RCC 7860 (cell line): ENCODE measurements around the gene SYNDIG1.
"Not testable (repeated sequence)": the region's sequence is repeated elsewhere in the genome, so short reads cannot be mapped to it uniquely, and the experiment has no call there.

Experiments used
- DNase-seq: peaks from one replicate; pipeline ENCODE4 v3.0.0-alpha.2; 2015; ENCODE audit warnings: low spot score
- FAIRE-seq: peaks from 2 replicates; lab custom pipeline; 2012; peaks lifted over from hg19 to GRCh38; lab: Jason Lieb, UNC

The SYNDIG1 gene

DNA sequence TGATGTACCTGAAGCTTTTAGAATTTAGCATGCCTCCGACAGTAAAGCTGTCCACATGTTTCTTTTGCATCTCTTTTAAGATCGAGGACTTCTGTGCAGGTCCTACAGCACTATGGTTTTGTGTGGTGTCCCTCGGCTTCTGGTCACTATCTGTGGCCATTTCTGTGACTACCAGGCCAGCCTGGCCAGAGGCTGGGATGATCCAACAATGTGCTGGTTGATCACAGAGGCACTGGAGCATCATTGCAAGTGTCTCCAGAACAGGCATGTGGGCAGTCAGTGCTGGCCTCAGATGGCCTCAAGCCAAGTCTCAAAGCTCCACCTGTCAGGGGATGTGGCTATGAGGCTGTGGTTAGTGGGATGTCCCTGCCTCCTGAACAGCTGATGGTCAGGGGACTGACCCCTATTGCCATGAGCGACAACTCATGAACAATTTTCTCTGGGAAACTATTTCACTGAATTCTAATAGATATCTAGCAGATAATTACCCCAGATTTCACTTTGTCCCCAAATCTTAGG is 136.6 kb downstream of the SYNDIG1 start:
- DNase-seq (no peak), FAIRE-seq (no peak)

DNA sequence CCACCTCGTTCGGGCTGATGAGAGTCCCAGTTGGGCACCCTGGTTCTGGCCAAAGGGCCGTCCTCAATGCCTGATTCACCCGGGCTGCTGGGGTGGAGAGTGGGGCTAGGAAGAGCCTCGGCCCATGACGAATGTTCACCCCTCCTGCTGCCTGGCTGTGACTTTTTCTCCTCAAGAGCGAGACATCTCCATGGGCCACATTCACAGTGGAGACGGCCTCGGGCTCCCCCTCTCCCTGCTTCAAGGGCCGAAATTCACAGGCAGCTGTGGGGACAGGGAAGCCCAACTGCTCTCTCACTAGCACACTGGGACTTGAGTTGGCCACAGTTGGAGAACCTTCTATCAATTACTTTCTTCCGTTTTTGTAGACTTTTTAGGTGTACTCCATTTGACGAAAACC is 138.0 kb downstream of the SYNDIG1 start:
- FAIRE-seq (no peak), DNase-seq (no peak)

DNA sequence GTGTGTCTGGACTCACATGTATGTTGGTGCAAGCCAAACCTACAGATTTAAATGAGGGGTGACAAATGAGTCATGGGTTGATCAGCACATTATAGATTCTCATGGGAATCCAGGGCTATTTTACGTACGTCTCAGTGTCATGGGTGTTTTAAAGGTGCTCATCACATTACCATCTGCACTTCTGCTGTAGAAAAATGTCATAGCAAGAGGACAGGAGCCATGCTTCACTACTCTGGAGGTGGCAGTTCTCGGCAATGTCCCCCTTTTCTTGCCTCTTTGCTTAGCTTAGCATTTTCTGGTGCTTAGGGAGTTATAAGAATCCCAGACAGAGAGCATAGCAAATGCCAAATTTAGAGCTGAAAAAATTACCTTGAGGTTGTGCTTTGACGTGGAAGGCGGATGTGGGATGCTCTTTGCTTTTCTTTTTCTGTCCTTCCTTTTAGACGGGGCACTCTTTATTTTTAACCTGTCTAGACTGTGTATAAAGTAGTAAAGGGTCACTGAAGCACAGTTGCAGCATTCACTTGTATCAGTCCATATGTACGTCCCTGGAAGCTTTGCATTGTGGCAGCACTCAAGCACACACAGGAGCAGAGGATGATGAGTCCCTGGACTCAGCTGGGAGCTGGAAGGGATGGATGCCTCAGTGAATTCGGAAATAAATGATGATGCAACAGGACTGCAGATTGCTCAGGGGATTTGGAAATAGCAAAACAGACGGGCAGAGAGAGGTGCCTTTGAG is 139.7 kb downstream of the SYNDIG1 start:
- FAIRE-seq, result no peak
- no peak for DNase-seq

- DNase-seq, result no peak
- FAIRE-seq, result no peak
These were observed 140.3 kb downstream of the SYNDIG1 start for GRCh38 chr20:24609757-24610156.

- DNase-seq, result no peak
- no peak for FAIRE-seq
These were observed 141.1 kb downstream of the SYNDIG1 start for GRCh38 chr20:24610341-24611115.

GRCh38 chr20:24611360-24612140 is 142.1 kb downstream of the SYNDIG1 start:
- DNase-seq, result no peak
- FAIRE-seq, result no peak

DNA sequence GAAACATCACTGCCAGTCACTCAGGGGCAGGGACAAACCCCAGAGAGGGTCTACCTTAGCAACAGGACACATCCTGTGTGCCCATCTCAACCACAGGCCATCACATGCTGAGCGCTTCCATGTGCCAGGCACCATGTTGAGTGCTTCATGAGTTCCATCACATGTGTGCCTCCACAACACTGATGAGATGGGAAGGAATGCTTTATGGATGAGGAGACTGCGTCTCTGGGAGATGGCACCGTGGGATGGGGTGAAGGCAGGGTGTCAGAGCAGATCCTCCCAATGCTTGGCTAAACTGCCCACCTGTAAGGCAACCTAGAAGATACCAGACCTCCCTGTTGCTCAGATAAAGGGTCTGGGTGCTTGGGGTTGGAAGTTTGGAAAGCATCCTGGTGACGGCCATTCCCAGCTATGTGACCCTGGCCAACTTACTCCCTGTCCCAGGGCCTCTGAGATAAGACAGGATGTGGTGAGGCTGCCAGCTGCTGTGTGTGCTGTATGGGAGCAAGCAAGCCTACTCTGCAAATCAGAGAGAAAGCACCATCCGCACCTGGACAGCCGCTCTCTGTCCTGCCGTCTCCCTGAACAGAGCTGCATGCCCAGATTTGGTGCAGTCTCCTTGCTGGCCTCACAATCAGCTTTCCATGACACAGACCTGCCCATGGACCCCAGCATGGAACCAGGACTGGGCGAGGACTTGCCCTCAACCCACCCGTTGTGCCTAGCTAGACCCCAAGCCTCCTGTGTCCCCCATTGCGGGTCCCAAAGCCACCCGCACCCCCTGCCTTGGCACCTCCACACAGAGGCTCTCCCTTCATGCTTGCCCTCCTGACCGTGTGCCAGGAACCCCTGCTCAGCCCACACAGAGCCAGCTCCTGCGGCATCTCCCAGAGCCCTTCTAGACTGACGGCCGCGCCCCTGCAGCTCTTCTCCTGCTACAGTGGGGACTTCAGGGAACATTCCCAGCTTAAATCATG is 143.7 kb downstream of the SYNDIG1 start:
- no peak for FAIRE-seq
- DNase-seq, result no peak

GRCh38 chr20:24614341-24614740 is 144.9 kb downstream of the SYNDIG1 start:
- DNase-seq (no peak), FAIRE-seq (no peak)

- no peak for FAIRE-seq
- DNase-seq, result no peak
These were observed 145.9 kb downstream of the SYNDIG1 start for GRCh38 chr20:24615353-24615752.

- FAIRE-seq (no peak), DNase-seq (no peak)
These were observed 147.0 kb downstream of the SYNDIG1 start for GRCh38 chr20:24616258-24617079.

DNA sequence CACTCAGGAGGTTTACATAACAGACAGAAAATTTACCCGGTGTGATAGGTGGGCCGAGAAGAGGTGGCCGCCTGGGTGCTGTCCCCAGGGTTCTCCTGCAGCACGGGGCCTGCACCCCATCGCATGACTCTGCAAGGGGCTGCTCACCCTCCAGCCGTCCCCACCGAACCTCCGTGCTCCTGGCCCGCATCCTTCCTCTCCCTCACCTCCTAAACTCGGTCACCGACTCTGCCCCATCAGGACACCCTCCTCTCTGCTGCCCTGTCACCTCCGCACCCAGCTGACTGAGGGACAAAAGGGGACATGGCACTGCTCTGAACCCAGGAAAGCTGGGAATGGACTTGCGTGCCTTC is 147.6 kb downstream of the SYNDIG1 start:
- DNase-seq, result no peak
- no peak for FAIRE-seq

GRCh38 chr20:24617757-24618450 is 148.5 kb downstream of the SYNDIG1 start:
- DNase-seq (no peak), FAIRE-seq (no peak)

GRCh38 chr20:24618739-24619138 is 149.3 kb downstream of the SYNDIG1 start:
- FAIRE-seq (no peak), DNase-seq (no peak)

- FAIRE-seq (no peak), DNase-seq (no peak)
These were observed 149.8 kb downstream of the SYNDIG1 start for GRCh38 chr20:24619212-24619611.

- no peak for FAIRE-seq
- DNase-seq, result no peak
These were observed 151.6 kb downstream of the SYNDIG1 start for GRCh38 chr20:24620937-24621519.

DNA sequence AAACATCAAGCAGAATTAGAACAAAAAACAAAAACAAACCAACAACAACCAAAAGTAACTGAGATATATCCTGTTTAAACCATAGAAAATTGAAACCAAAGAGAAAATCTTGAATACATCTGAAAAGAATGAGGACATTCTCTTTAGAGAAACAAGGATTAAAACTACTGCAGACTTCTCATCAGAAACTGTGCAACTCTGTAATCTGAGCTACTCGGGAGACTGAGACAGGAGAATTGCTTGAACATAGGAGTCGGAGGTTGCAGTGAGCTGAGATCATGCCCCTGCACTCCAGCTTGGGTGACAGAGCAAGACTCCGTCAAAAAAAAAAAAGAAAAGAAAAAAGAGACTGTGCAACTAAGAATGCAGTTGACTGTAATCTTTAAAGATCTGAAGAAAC is 153.4 kb downstream of the SYNDIG1 start:
- DNase-seq (no peak), FAIRE-seq (no peak)

DNA sequence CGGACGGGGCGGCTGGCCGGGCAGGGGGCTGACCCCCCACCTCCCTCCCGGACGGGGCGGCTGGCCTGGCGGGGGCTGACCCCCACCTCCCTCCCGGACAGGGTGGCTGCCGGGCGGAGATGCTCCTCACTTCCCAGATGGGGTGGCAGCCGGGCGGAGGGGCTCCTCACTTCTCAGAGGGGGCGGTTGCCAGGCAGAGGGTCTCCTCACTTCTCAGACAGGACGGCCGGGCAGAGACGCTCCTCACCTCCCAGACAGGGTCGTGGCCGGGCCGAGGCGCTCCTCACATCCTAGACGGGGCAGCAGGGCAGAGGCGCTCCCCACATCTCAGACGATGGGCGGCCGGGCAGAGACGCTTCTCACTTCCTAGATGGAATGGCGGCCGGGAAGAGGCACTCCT is 156.7 kb downstream of the SYNDIG1 start:
- not testable (repeated sequence) for FAIRE-seq, DNase-seq

GRCh38 chr20:24627291-24627690 is 157.9 kb downstream of the SYNDIG1 start:
- no peak for FAIRE-seq
- no peak for DNase-seq
